ENCODE results near the gene LHFPL4.
A peak's percentile ranks its signal among the peaks of the same experiment; 100 is the strongest.

LHFPL4 gene

GRCh38 chr3:9508781-9509180 is 44.8 kb downstream of the LHFPL4 start:
- TF ChIP-seq CTCF (IDR thresholded peaks at IDR 0.05; ENCODE audit: low read depth, low read length): no peak
- no peak overlapping the region for H3K4me3 ChIP-seq (replicated peaks in 1 of 2; ENCODE audit: low read depth in 2 of 2, low read length in 2 of 2)
- no peak for DNase-seq (ENCODE audit: low read depth in 2 of 2)

- DNase-seq (ENCODE audit: low read depth in 2 of 2): no peak
- no peak for TF ChIP-seq CTCF (IDR thresholded peaks at IDR 0.05; ENCODE audit: low read depth, low read length)
- no peak overlapping the region for H3K4me3 ChIP-seq (replicated peaks in 1 of 2; ENCODE audit: low read depth in 2 of 2, low read length in 2 of 2)
These were observed 45.7 kb downstream of the LHFPL4 start for GRCh38 chr3:9507586-9508578.

GRCh38 chr3:9503283-9503682 is 50.3 kb downstream of the LHFPL4 start:
- H3K4me3 ChIP-seq (replicated peaks in 1 of 2; ENCODE audit: low read depth in 2 of 2, low read length in 2 of 2): no peak overlapping the region
- peak; percentile 78 to 79 for DNase-seq (ENCODE audit: low read depth in 2 of 2)
- TF ChIP-seq CTCF (IDR thresholded peaks at IDR 0.05; ENCODE audit: low read depth, low read length): peak; percentile 93

GRCh38 chr3:9501226-9501625 is 52.4 kb downstream of the LHFPL4 start:
- H3K4me3 ChIP-seq (replicated peaks in 1 of 2; ENCODE audit: low read depth in 2 of 2, low read length in 2 of 2): no peak overlapping the region
- DNase-seq (ENCODE audit: low read depth in 2 of 2): no peak
- TF ChIP-seq CTCF (IDR thresholded peaks at IDR 0.05; ENCODE audit: low read depth, low read length): no peak

- peak; percentile 67 to 71 for DNase-seq (ENCODE audit: low read depth in 2 of 2)
- no peak overlapping the region for H3K4me3 ChIP-seq (replicated peaks in 1 of 2; ENCODE audit: low read depth in 2 of 2, low read length in 2 of 2)
- peak; percentile 94 for TF ChIP-seq CTCF (IDR thresholded peaks at IDR 0.05; ENCODE audit: low read depth, low read length)
These were observed 53.2 kb downstream of the LHFPL4 start for GRCh38 chr3:9500108-9501050.

GRCh38 chr3:9499455-9500107 is 54.0 kb downstream of the LHFPL4 start:
- no peak for DNase-seq (ENCODE audit: low read depth in 2 of 2)
- H3K4me3 ChIP-seq (replicated peaks in 1 of 2; ENCODE audit: low read depth in 2 of 2, low read length in 2 of 2): no peak overlapping the region

More at GRCh38 chr3:9499455-9500107, 54.0 kb downstream of the LHFPL4 start:
- TF ChIP-seq CTCF (IDR thresholded peaks at IDR 0.05; ENCODE audit: low read depth, low read length): no peak

Data from cardiac fibroblast (primary cell).